Left kidney (tissue), 2 donors: Measurements from ENCODE around the gene KMT2A. TPM values are rescaled to one million over a fixed set of nuclear protein-coding genes. Genes with fewer than 3 reads are reported as not detected.

ENCODE experiments used
- DNase-seq: peaks from one replicate; pipeline ENCODE4 v3.0.0-alpha.2; 2013
- polyA plus RNA-seq: library from polyadenylated mRNA; unstranded; fragments of 120-200 nt; gene quantifications from one replicate; pipeline ENCODE4 v1.2.1, GENCODE V29; 2013; ENCODE audit not compliant: insufficient read length

KMT2A gene
- polyA plus RNA-seq, 1 donor, result 56.7 TPM

DNA sequence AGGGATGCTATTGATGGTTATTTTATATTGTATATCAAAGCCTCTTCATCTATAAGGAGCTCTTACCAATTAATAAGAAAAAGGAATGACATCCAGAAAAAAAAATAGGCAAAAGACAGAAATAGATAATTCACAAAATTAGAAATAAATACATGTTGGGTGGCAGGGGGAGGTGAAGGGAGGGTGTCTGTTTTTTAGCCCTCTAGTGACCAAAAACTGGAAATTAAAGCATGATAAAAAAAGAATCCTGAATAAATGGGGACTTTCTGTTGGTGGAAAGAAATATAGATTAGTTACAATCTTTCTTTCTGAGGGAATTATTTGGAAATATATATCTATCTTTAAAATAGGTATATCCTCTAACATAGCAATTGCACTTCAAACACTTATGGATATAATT is 49.0 kb downstream of the KMT2A start:
- no peak for DNase-seq

- DNase-seq, result peak; percentile 70
Observed at GRCh38 chr11:118488480-118489109, 52.3 kb downstream of the KMT2A start.

GRCh38 chr11:118491041-118491440 is 54.7 kb downstream of the KMT2A start:
- no peak for DNase-seq

DNA sequence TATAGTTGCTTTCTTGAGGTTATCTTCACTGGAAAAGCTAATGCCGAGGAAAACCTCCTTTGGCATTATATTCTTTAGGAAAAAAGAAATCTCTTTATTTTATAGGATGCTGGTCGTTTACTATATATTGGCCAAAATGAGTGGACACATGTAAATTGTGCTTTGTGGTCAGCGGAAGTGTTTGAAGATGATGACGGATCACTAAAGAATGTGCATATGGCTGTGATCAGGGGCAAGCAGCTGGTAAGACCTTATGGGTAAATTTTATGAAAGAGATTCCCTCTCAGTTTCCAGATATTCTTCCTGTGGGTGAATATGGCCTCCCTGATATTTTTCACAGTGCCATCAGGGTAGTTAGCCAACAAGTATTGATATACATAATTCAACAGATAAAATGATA is 61.5 kb downstream of the KMT2A start:
- DNase-seq, result no peak

DNA sequence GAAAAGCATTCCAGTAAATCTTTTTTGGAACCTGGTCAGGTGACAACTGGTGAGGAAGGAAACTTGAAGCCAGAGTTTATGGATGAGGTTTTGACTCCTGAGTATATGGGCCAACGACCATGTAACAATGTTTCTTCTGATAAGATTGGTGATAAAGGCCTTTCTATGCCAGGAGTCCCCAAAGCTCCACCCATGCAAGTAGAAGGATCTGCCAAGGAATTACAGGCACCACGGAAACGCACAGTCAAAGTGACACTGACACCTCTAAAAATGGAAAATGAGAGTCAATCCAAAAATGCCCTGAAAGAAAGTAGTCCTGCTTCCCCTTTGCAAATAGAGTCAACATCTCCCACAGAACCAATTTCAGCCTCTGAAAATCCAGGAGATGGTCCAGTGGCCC is 66.9 kb downstream of the KMT2A start:
- no peak for DNase-seq

- DNase-seq, result no peak
Observed at GRCh38 chr11:118511601-118512000, 75.3 kb downstream of the KMT2A start.

- no peak for DNase-seq
Observed at GRCh38 chr11:118514103-118514502, 77.8 kb downstream of the KMT2A start.

DNA sequence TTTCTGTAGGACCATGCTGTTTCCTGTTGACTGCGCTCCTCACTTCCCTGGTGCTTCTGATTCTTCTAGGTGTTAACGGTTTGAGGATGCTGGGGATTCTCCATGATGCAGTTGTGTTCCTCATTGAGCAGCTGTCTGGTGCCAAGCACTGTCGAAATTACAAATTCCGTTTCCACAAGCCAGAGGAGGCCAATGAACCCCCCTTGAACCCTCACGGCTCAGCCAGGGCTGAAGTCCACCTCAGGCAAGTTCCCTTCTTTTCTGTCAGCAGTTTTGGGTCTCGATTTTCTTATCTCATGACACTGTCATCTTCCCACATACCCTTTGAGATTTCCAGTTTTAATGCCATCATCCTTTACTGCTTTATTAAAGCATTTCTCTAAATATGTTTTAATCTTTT is 83.3 kb downstream of the KMT2A start:
- DNase-seq, result no peak

DNA sequence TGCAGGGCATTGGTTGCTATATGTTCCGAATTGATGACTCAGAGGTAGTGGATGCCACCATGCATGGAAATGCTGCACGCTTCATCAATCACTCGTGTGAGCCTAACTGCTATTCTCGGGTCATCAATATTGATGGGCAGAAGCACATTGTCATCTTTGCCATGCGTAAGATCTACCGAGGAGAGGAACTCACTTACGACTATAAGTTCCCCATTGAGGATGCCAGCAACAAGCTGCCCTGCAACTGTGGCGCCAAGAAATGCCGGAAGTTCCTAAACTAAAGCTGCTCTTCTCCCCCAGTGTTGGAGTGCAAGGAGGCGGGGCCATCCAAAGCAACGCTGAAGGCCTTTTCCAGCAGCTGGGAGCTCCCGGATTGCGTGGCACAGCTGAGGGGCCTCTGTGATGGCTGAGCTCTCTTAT is 85.6 kb downstream of the KMT2A start:
- no peak for DNase-seq

GRCh38 chr11:118522571-118523072 is 86.3 kb downstream of the KMT2A start:
- no peak for DNase-seq

DNA sequence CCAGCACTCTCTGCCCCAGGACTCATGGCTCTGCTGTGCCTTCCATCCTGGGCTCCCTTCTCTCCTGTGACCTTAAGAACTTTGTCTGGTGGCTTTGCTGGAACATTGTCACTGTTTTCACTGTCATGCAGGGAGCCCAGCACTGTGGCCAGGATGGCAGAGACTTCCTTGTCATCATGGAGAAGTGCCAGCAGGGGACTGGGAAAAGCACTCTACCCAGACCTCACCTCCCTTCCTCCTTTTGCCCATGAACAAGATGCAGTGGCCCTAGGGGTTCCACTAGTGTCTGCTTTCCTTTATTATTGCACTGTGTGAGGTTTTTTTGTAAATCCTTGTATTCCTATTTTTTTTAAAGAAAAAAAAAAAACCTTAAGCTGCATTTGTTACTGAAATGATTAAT is 88.1 kb downstream of the KMT2A start:
- DNase-seq, result no peak

- no peak for DNase-seq
Observed at GRCh38 chr11:118524757-118525470, 88.6 kb downstream of the KMT2A start.

GRCh38 chr11:118526688-118527087 is 90.4 kb downstream of the KMT2A start:
- no peak for DNase-seq

DNA sequence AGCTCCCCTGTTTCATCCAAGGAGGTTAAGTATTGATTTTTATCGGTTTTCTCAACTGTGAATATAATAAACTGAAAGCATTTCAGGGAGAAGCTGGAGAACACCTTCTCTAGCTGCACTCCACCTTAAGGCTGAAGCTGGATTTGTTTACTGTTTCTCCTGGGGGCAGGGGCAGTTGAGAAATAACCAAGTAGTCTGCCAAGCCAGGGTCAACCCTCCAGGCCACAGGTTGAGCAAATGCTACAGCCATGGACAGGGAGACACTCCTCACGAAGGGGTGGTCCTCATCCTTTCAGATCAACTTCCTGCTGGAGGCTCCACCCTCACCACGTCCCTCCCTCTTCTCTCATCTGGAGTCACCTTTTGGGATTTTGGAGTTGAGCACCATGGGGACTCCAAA is 90.8 kb downstream of the KMT2A start, which contains the start of gene TTC36:
TTC36 (plus strand) TSS at position 366 of the 400 bp plus-strand sequence; CDS start at position 387, 21 bp downstream.
- no peak for DNase-seq

DNA sequence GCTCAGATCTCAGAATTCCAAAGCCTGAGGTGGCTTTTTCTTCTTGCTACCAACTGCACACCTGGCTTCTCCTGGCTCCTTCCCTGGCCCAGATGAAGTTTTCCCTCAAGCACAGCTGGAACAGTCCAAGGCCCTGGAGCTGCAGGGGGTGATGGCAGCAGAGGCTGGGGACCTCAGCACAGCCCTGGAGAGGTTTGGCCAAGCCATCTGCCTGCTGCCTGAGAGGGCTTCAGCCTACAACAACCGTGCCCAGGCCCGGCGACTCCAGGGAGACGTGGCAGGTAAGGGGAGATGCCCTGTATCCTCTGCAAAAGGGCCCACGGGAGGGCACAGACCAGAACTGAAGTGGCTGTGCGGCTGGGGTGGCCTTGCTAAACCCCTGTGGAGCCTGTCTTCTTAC is 92.2 kb downstream of the KMT2A start:
- DNase-seq, result no peak

- DNase-seq, result no peak
Observed at GRCh38 chr11:118529584-118530175, 93.4 kb downstream of the KMT2A start.

GRCh38 chr11:118530180-118530682 is 93.9 kb downstream of the KMT2A start:
- DNase-seq, result no peak

DNA sequence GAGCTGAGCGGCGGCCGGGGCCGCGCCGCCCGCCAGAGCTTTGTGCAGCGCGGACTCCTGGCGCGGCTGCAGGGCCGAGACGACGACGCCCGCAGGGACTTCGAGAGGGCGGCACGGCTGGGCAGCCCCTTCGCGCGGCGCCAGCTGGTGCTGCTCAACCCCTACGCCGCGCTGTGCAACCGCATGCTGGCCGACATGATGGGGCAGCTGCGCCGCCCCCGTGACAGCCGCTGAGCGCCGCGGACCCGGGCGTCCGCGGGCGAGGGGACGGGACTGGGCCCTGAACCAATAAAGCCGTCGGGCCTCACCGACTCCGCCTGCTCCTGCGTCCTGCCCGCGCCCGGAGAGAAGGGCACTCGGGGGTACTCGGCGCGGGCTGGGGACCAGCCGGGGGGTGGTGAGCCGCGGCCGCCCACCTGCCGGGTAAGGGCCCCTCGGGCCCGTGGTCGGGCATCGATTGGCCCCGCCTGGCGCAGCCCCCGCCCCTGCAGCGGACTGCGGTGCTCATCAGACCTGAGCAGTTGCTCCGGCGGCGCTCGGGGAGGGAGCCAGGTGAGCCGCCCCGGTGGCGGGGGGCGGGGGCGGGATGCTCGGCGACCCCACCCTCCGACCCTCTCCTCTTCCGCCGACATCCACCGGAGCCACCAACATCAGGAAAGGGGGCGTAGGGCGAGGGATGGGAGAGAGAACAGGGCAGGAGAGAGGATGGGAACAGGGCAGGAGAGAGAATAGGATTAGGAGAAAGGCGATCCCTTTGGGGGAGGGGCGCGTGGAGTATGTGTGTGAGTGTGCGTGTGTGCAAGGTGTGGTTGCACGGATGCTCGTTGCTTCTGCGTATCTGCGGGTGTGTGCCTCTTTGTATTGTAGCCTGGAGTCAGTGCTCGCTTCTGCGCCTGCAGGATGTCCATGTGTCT is 94.6 kb downstream of the KMT2A start, which contains the start of gene TMEM25:
TMEM25 (plus strand) TSS at position 510 of the 914 bp plus-strand sequence. CDS start 610 bp downstream, outside the sequence.
- peak; percentile 57 for DNase-seq

- DNase-seq, result no peak
Observed at GRCh38 chr11:118531597-118532084, 95.3 kb downstream of the KMT2A start.

- no peak for DNase-seq
Observed at GRCh38 chr11:118532091-118532490, 95.8 kb downstream of the KMT2A start.
